PFSK-1 (cell line): ENCODE measurements around the gene DDX41.

ENCODE experiments used
- POLR2AphosphoS5 ChIP-seq: IDR thresholded peaks from 2 replicates; pipeline ENCODE4 v1.6.1; 2012; ENCODE audit warnings: low read depth, mild to moderate bottlenecking, control low read depth, low read length, moderate library complexity
- TAF1 ChIP-seq: IDR thresholded peaks from 2 replicates; pipeline ENCODE4 v1.6.1; 2012; ENCODE audit warnings: low read length, control low read depth, borderline replicate concordance; ENCODE audit not compliant: insufficient read depth
- TF ChIP-seq, protein P1 (sequence below), 2 experiments: IDR thresholded peaks; 2 replicates each; pipeline versions ENCODE4 v1.6.1 to v1.8.0; 2011 to 2012; ENCODE audit warnings: low read depth in 2 of 2, low read length in 2 of 2, control low read depth in 1 of 2, inconsistent platforms in 1 of 2, mild to moderate bottlenecking in 1 of 2, moderate library complexity in 1 of 2; ENCODE audit not compliant: insufficient read depth in 1 of 2

DNA sequence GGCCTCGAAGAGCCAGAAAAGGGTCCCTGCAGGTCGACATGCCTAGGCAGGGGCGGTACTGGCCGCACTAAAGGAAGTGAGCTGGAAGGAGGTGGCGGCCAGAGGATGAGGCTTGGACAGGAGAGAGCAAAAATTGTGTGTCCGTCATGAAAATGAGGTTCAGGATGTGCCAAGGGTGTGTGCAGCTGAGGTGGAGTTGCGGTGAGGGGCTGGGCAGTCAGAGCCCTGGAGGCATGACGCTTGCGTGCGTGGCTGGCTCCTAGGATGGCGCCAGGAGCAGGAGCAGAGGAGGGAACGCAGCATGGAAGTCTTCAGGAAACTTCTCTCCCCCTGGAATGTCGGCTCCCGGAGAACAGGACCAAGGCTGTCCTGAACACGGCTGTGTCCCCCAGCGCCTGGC lies 13.9 kb downstream of the DDX41 start:
- TF ChIP-seq, protein P1, sequence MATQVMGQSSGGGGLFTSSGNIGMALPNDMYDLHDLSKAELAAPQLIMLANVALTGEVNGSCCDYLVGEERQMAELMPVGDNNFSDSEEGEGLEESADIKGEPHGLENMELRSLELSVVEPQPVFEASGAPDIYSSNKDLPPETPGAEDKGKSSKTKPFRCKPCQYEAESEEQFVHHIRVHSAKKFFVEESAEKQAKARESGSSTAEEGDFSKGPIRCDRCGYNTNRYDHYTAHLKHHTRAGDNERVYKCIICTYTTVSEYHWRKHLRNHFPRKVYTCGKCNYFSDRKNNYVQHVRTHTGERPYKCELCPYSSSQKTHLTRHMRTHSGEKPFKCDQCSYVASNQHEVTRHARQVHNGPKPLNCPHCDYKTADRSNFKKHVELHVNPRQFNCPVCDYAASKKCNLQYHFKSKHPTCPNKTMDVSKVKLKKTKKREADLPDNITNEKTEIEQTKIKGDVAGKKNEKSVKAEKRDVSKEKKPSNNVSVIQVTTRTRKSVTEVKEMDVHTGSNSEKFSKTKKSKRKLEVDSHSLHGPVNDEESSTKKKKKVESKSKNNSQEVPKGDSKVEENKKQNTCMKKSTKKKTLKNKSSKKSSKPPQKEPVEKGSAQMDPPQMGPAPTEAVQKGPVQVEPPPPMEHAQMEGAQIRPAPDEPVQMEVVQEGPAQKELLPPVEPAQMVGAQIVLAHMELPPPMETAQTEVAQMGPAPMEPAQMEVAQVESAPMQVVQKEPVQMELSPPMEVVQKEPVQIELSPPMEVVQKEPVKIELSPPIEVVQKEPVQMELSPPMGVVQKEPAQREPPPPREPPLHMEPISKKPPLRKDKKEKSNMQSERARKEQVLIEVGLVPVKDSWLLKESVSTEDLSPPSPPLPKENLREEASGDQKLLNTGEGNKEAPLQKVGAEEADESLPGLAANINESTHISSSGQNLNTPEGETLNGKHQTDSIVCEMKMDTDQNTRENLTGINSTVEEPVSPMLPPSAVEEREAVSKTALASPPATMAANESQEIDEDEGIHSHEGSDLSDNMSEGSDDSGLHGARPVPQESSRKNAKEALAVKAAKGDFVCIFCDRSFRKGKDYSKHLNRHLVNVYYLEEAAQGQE (IDR thresholded peaks at IDR 0.05; ENCODE audit: insufficient read depth in 1 of 2, low read depth in 2 of 2, low read length in 2 of 2) = no peak
- TF ChIP-seq TAF1 (no peak), POLR2AphosphoS5 (no peak)
